HG02642 (cell line): Measurements from ENCODE around the gene KIF26B.

Experiments used
- ATAC-seq: cut with Tn5 transposase; IDR thresholded peaks from one replicate; pipeline ENCODE4 v1.9.1; 2021; ENCODE audit warnings: mild to moderate bottlenecking; ENCODE audit not compliant: unreplicated experiment, poor library complexity

The KIF26B gene

DNA sequence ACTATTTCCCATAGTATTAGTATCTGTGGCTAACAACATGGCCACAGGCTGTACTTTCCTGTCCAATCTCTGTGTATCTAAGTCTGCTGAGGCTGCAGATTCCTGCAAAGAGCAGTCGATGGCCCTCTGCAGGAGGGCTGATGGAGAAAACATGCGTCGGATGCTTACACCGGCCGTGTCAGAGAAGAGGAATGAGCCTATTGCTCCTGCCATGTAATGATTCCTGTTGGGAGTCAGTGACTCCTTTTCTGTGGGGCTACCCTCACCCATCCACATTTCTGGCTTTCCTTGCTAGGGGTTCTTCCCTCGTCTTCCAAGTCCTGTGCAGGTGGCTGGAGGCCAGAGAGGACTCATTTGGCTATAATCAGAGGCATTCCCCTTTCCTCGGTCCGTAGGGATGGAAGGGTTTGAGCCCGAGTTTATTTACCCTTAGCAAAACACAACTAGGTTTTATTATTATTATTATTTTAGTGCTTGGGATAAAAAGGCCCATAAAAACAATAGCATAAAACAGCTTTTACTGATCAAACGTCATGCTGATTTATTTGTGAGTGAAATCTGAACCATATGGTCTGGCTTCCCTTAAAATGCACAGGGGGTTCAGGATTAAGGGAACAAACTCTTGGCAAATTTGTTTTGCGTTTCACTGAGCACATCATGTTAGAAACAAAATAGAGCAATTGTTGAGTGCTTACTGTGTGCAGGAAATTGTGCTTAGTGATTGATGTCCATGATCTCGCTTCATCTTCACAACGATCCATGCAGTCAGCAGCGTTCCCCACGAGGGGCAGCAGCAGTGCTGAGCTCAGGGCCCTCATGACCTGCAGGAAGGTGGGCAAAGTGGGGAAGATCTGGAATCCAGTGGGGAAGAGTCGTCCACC is 70.8 kb downstream of the KIF26B start:
- ATAC-seq, result no peak

GRCh38 chr1:245226203-245226499 is 71.4 kb downstream of the KIF26B start:
- ATAC-seq, result no peak

- no peak for ATAC-seq
Observed at GRCh38 chr1:245229051-245229450, 74.3 kb downstream of the KIF26B start.

DNA sequence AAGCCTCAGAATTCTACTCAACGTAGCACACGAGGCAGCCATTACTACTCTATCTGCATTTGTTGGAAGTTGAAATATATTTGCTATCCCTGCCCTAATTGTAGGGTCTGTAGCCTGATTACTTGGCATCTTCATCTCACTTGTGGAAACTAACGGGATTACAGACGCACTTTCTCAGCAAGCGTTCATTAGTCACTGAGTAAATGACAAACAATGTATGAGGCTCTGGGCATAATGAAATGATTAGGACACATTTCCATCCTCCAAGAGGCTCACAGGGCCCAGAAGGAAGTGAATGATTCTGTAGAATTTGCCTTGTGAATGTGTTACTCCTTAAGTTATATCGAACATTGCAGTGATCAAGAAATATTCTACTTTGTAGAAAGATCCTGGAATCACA is 78.1 kb downstream of the KIF26B start:
- no peak for ATAC-seq

DNA sequence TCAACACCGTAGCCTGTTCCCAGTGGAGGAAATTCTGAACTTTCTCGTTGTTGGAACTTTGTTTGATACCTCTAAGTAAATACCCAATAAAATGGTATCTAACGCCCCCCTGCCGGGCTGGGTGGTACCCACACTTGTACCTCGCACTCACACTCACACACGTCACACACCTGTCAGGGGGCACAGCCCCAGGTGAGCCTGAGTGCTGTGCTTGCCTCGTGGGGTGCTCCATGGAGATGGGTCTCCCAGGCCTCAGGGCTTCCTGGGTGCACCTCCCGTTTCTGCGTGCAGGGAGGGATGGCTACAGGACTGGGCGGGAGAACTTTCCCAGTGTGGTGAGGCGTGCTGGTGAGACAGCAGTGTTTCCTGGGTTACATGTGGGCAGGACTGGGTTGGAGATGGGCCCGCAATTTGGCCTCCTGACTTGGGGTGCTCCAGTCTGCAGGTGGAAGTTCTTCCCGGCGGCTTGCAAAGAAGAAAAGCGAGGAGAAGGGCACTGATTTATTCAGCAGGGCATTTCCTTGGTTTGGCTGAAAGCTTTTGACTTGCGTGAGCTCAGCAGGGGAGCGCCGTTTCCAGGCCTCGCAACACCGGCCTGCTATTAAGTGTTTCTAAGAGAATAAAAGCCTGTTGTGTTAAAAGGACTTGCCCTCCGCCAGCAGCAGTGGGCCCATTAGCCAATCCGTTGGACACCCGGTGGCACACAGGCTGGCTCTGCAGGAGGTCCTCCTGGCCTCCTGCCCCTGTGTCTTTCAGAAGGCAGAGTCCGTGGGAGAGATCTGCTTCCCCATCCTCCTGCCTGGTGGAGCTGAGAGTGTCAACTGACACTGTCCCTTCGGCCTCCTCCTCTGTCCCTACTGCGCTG is 79.7 kb downstream of the KIF26B start:
- no peak for ATAC-seq

GRCh38 chr1:245235156-245235555 is 80.4 kb downstream of the KIF26B start:
- no peak for ATAC-seq

- ATAC-seq, result no peak
Observed at GRCh38 chr1:245240648-245241165, 85.9 kb downstream of the KIF26B start.

GRCh38 chr1:245241526-245242130 is 86.8 kb downstream of the KIF26B start:
- no peak for ATAC-seq

DNA sequence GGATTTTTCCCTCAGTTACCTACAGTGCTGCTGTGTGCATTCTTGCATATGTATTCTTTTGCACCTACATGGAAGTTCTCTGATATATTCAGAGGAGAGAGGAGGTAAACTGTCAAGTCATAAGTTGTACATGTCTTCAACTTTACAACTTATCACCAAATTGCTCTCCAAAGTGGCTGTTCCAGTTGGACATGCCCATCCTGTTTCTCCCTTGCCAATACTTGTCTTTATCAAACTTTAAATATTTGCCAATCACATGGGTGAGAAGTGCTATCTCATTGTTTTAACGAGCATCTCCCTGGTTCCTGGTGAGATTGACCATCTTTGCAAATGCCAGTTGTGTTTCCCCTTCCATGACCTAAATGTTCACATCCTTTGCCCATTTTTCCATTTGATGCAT is 88.2 kb downstream of the KIF26B start:
- no peak for ATAC-seq

DNA sequence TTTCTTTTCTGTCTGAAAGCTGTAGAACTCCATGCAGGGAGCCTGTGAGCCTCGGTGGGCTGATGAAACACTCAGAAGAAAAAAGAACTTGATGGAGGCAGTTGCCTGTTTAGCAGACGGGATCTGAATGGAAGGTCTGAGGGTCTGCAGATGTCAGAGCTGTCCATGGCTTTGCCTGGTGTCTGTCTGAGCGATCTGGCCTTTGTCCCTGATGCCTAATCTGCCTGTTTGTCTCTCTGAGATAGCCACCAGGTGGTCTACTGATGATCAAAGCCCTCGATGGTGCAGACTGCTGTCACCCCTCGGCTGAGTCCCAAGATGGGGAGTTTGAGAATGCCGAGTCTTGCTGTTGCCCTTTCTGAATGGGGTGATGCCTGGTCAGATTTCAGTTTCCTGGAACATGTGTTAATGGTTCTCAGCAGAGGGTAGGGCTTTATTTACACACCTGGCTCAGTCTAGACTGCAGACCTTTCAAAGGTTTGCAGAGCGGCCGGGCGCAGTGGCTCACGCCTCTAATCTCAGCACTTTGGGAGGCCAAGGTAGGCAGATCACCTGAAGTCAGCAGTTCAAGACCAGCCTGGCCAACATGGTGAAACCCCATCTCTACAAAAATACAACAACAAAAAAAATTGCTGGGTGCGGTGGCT is 90.4 kb downstream of the KIF26B start:
- ATAC-seq, result no peak

- no peak for ATAC-seq
Observed at GRCh38 chr1:245246433-245246832, 91.6 kb downstream of the KIF26B start.

- ATAC-seq, result no peak
Observed at GRCh38 chr1:245247356-245247755, 92.6 kb downstream of the KIF26B start.

GRCh38 chr1:245247801-245248200 is 93.0 kb downstream of the KIF26B start:
- ATAC-seq, result no peak

DNA sequence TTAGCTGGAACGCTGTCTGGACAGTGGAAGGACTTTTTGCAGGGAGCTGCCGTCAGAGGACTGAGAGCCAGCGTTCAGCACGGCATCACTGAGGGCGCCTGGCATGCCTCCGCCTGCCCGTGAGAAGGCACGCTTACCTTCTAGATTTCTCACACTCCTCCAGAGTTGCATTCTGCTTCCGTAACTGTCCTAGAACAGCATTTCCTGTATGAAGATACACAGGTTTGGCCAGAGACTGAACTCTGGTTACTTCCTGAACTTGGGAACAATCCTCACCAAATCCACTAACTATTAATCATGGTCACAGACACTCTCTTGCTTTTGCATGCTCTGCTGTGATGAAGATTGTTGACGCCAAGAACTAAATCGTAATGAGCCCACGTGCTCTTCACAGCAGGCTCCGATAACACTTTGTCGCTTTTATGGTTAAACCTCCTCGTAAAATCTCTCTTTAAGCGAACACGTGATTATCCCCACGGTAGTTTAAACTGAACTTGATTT is 93.5 kb downstream of the KIF26B start:
- ATAC-seq, result no peak

DNA sequence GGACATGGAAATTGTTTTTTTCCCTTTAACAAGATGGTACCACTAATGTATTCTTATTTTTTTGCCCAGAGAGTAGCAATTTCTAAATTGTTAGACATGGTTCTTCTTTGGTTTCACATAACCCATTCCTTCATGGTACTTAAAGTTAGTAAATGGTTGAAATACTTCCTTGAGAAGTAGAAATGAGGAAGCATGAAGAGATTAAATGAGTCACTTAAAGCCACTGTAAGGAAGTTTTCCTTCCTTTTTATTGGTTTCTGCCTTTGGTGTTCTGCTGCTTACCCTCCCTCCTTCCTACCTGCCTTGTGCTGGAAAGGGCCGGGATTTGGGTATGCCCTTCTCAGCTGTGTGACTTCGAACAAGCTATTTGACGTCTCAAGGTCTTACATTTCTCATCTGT is 101.0 kb downstream of the KIF26B start:
- no peak for ATAC-seq

DNA sequence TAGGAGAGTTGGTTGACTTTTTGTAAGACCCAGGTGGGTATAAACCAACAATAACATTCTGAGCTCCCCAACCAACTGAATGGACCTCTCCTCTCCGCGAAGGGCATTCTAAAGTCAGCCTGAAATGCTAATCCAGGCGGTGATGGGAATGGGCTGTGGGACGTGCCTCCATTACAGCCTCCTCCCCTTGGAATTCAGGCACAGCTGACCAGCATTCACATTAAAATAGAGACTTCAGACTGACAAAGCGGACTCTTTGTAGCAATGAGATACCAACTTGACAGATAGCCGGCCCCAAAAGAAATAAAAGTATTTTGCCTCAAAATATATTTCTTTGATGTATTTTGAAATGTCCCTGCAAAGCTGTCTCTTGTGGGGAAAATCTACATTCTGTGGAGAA is 101.7 kb downstream of the KIF26B start:
- ATAC-seq, result no peak

- ATAC-seq, result no peak
Observed at GRCh38 chr1:245258271-245258920, 103.6 kb downstream of the KIF26B start.

GRCh38 chr1:245260110-245260882 is 105.5 kb downstream of the KIF26B start:
- no peak for ATAC-seq

DNA sequence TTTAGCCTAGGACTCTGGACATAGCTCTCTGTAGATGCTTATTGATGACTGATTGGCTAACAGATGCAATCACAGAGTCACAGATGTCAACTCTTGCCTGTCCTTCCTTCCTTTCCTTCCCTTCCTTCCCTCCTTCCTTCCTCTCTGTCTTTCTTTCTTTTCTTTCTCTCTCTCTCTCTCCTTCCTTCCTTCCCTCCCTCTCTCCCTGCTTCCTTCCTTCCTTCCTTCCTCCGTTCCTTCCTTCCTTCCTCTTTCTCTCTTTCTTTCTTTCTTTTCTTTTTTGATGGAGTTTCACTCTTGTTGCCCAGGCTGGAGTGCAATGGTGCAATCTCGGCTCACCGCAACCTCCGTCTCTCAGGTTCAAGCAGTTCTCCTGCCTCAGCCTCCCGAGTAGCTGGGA is 106.1 kb downstream of the KIF26B start:
- ATAC-seq, result no peak
